Muscle of arm (tissue), 12 donors: Measurements from ENCODE around the gene ST7. TPM values are rescaled to one million over a fixed set of nuclear protein-coding genes. Genes with fewer than 3 reads are reported as not detected.
A peak's percentile ranks its signal among the peaks of the same experiment; 100 is the strongest.

Experiments
- DNase-seq: peaks from one replicate; pipeline ENCODE4 v3.0.0-alpha.2; 2013
- polyA plus RNA-seq, 12 donors: library from polyadenylated mRNA; unstranded; fragments of 120-200 nt; gene quantifications; one replicate each; pipeline ENCODE4 v1.2.1, GENCODE V29; 2013; ENCODE audit not compliant: insufficient read length in 12 of 12

Gene ST7
- polyA plus RNA-seq, 12 donors, result 16.0 to 22.8 (median 19.6) TPM; not detected in 1

DNA sequence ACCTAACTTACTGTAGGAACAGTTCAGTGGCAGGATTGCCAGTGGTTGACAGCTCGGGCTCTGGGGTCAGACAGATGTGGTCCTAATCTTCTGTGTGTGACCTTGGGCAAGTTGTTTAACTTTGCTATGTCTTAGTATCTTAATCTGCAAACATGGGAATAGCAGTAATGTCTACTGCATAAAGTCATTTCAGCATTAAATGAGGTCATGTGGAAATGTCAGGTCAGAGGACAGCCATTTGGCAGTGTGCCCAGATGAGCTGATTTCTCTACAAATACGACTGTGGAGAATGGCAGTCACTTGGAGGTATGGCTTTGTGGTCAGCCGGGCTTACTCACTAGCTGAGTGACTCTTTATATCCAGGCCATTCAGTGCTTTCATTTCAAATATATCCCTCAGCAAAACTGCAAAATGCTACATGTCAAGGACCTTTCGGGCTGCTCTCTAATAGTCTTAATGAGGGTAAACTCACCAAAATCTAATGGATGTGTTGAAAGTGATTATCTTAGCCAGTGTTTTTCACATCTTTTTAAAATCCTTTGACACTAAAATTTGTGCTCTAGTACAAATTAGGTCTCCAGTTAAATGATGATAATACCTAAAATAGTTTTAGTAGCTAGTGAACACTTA is 171.4 kb downstream of the ST7 start:
- no peak for DNase-seq

- DNase-seq, result no peak
These were observed 173.4 kb downstream of the ST7 start for GRCh38 chr7:117126676-117127075.

DNA sequence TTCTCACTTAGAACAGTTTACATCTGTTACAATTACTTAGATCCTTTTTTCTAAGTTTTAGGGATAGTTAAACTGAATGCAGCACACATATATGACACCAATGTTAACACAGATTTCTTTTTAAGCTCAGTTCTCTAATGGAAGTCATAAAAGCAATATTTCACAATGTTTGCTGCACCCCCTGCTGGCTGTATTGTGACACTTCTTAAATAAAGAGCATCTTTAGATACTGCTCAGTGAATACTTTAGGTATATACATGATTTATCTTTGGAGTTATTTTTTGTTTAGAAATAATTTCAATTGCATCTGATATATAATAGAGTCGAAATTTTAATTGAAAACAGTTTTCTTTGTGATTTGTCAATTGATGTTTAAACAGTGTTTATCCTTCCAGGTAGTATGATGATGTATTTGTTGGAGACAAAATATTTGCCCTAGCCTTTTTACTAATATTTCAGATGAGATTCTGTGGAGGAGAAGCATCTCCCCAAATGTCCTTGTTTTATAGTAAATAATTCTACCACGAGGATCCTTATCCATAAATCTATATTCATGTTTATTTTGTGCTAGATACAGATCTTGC is 174.4 kb downstream of the ST7 start:
- peak; percentile 54 for DNase-seq

GRCh38 chr7:117129521-117129955 is 176.2 kb downstream of the ST7 start:
- no peak for DNase-seq

- no peak for DNase-seq
These were observed 177.0 kb downstream of the ST7 start for GRCh38 chr7:117130262-117130661.

DNA sequence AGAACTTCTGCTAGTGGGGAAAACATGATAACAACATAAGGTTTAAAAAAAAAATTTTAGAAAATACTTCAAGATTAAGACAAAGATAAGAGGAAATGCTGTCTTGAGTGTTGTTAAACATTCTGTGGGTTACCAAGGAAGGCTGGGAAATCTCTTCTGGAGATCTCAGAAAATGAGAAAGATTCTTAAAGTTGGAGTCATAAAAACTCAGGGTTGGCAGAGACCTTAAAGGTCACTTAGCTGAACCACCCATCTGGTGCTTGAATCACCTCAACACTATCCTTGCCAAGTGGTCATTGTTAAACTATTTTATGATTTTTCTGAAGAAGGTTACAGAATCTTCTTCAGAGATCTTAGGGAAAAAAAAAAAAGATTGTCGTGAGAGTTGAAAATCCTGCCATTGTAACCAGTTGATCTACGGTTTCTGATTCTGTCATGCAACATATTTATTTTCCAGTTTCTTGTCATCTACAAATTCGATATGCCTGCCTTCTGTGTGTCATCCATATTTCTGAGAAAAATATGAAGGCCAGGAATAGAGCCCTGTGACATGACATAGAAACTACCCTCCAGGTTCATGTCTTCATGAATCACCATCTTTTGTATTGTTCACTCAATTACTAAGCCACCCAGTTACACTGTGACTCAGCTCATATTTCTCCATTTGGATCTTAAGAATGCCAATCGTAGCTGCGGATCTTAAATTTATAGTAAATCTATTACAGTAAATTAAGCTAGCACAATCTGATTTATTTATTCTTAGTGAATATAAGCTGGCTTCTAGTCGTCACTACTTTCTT is 179.2 kb downstream of the ST7 start:
- DNase-seq, result no peak

DNA sequence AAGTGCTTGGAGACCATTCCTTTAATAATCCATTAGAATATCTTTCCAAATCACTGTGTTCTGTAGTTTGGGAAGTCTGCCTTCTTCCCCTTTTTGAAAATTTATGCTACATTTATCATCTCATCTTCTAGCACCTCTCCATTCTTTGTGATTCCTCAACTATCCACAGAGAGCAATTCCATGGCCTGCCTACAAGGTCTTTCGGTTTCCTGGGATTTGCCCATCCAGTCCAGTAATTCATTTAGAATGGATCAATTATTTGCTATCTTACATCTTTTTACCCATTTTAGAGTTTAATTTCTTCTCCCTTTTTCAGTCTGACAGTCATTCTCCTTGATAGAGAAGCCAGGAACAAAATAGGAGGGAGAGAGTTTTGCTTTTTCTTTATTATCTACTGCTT is 179.8 kb downstream of the ST7 start:
- no peak for DNase-seq

GRCh38 chr7:117134411-117134810 is 181.1 kb downstream of the ST7 start:
- no peak for DNase-seq

DNA sequence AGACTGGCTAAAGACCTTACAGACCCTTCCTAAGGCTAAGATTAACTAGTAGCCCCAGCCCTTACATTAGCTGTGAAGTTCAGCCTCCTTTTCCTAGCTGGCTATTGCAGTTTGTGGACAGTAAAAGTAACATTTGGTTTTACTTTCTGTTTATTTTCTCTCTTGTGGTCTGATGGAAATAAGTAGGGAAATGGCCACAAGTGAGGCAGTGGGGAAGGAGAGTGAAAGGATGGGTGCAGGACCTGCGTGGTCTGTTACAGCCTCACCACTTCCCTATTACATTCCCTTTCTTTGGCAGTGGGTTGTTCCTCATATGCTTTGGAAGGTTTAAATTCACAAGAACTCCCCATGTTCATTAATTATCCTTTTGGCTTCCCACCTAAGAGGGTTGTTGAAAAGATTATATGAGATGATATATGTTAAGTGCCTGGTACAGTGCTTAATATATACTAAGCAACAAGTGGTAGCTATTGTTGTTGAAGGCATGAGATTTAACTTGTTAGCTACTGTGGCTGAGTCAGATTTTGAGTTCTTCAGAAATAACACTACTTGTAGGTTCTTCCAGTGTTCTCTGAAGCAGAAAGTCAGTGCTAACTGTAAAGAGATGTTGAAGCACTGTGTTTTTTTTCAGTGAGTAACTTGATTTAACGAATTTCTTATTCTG is 181.7 kb downstream of the ST7 start:
- no peak for DNase-seq

- DNase-seq, result no peak
These were observed 182.2 kb downstream of the ST7 start for GRCh38 chr7:117135553-117135891.

GRCh38 chr7:117137868-117138267 is 184.6 kb downstream of the ST7 start:
- no peak for DNase-seq

- DNase-seq, result no peak
These were observed 185.2 kb downstream of the ST7 start for GRCh38 chr7:117138495-117138894.

DNA sequence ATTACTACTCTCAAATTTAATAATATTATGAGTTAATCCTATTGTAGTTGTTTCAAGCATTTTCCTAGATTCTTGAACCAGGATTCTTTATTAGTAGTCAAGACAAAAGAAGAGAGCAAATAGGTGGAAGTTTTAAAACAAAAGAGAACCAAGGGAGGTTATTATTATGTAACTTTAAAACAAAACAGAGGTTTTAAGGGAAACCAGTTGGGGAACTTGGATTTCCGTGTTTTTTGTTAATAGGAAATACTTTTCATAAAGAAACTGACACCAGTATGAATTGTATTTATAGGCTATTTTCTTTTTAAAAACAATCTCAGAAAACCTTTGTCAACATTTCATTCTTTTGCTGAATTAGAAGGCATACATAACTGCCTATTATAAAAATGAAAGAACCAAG is 185.7 kb downstream of the ST7 start:
- no peak for DNase-seq

DNA sequence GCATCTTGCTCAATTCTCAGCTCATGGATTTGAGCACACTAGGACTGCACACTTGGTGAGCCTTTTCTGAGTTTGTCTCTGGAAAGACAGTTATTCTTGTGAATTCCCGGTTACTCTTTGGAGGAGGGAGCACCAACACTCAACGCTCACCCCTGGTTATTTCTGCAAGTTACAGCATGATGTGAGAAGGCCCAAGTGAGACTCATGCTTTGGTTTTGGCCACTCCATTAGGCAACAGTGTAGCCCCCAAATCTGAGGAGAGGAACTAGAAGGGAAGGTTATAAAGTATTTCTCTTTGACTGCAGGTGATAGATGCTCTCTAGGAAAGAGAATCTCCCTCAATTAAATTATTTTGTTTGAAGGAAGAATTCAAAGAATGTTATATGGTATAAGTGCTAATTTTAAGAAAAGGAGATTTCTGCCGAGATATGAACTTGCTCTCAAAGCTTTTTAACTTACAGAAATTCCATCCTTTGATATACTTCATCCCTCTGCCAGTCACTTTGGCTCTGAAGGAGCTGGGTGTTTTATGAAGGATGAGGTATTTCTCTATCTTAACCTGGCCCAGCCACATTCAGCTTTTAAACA is 186.2 kb downstream of the ST7 start:
- DNase-seq, result no peak

DNA sequence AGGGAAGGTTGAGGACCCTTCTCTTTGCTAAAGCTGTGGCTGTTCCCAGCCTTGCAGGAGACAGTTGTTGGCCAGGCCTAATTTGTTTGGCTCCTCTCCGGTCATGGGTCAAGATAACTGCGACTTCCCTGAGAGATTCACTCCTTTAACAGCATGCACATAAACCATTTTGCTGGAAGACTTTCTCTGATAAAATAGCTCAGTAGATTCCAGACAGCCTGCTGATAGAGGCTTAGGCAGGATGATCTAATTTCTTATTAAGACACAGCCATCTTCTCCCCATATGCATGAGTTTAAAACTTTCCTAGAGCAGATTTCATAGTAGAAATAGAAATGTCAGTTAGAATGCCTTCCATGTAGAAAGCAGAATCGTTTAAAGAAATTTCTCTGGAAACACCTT is 187.6 kb downstream of the ST7 start:
- no peak for DNase-seq

DNA sequence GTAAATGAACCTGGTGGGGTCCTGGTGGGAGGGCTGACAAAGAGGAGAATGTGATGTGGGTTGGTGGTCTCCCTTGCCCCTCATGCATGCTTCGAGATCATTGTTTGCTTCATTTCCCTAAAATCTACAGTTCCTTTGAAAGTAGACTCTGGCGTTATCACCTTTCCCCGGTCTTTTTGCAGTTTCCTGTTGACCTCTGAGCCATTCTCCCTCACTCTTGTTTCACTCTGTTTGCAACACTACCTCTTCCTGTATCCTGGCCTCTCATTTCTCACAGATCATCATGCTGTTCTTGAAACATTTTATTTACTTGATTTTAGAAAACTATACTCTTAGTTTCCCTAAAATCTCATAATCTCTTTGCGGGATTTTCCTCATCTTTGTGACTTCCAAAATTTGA is 189.8 kb downstream of the ST7 start:
- no peak for DNase-seq

- DNase-seq, result no peak
These were observed 190.3 kb downstream of the ST7 start for GRCh38 chr7:117143580-117143979.

DNA sequence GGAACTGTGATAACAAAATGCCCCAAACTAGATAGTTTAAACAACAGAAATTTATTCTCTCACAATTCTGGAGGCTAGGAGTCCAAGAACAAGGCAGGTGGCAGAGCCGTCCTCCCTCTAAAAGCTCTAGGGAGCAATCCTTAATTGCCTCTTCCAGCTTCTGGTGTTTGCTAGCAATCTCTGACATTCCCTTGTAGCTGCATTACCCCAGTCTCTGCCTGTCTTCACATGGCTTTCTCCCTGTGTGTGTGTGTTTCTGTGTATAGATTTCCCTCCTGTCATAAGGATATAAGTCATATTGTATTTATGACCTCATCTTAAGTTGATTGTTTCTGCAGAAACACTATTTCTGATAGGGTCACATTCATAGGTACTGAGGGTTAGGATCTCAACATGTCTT is 192.0 kb downstream of the ST7 start:
- DNase-seq, result no peak

- no peak for DNase-seq
These were observed 192.8 kb downstream of the ST7 start for GRCh38 chr7:117146059-117146458.

DNA sequence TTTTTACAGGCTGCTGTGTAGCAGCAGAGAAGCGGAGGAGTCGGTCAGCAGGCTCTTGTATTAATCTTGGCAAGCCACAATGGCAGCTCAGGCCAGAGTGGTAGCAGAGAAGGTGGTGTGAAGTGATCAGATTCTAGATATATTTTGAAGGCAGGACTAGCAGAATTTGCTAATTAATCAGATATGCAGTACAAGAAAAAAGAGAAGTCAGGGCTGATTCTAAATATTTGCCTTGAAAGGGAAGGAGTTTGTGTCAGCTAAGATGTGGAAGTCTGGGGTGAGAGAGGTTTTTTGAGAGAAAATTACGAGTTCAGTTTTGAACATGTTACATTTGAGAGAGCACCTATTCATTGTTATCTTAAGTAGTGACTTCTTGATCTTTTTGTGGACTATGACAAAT is 193.2 kb downstream of the ST7 start:
- DNase-seq, result no peak

- DNase-seq, result no peak
These were observed 195.7 kb downstream of the ST7 start for GRCh38 chr7:117148971-117149370.

GRCh38 chr7:117149692-117150091 is 196.4 kb downstream of the ST7 start:
- DNase-seq, result no peak
